Panc1 (cell line): ENCODE data around the gene KAZN. TPM values are rescaled to one million over a fixed set of nuclear protein-coding genes. Genes with fewer than 3 reads are reported as not detected.
A peak's percentile ranks its signal among the peaks of the same experiment; 100 is the strongest.

Experiments
- ATAC-seq: fragments of 200-7000 bp; cut with Tn5 transposase; 2 replicates; pipeline ENCODE4 v1.9.1; 2020; ENCODE audit warnings: mild to moderate bottlenecking, moderate library complexity
- BruUV-seq: library from RNA; stranded (reverse); fragments of 400-500 nt; replicated peaks from 2 replicates; lab custom pipeline; 2021; lab: Mats Ljungman, UMichigan
- CTCF ChIA-PET: fragments of 300-600 bp; sonication (Branson Sonifier 250); formaldehyde crosslinking; loops from one replicate; lab custom pipeline; 2022; ENCODE audit warnings: antibody characterized with exemption; lab: Charles Lee
- POLR2A ChIA-PET: fragments of 300-600 bp; sonication (Branson Sonifier 250); formaldehyde crosslinking; loops from one replicate; lab custom pipeline; 2022; ENCODE audit warnings: antibody characterized with exemption; lab: Charles Lee
- DNase-seq: peaks from one replicate; pipeline ENCODE4 v3.0.0-alpha.2; 2010; ENCODE audit warnings: low read depth, low spot score
- H3K27ac ChIP-seq: 2 replicates; pipeline ENCODE4 v1.5.1; 2011; ENCODE audit warnings: mild to moderate bottlenecking, low read length, inconsistent platforms
- H3K27me3 ChIP-seq: fragments of 200-500 bp; sonication (Bioruptor generic); 2 replicates; pipeline ENCODE4 v1.6.0; 2014; ENCODE audit warnings: low read length, inconsistent platforms; ENCODE audit not compliant: control insufficient read depth, insufficient read depth
- H3K36me3 ChIP-seq: fragments of 200-500 bp; sonication (Bioruptor generic); 2 replicates; pipeline ENCODE4 v1.5.1; 2014; ENCODE audit warnings: inconsistent platforms, mild to moderate bottlenecking, low read length, moderate library complexity; ENCODE audit not compliant: control insufficient read depth, insufficient read depth
- H3K4me1 ChIP-seq: 2 replicates; pipeline ENCODE4 v1.5.1; 2011; ENCODE audit warnings: inconsistent platforms, mild to moderate bottlenecking, low read length, moderate library complexity; ENCODE audit not compliant: control insufficient read depth, insufficient read depth
- H3K4me3 ChIP-seq, 2 experiments: 2 replicates each; pipeline ENCODE4 v1.5.1; 2011 to 2012; ENCODE audit warnings: low read depth in 2 of 2, low read length in 2 of 2, mild to moderate bottlenecking in 2 of 2, inconsistent platforms in 1 of 2, moderate library complexity in 1 of 2
- H3K9me3 ChIP-seq: fragments of 200-500 bp; sonication (Bioruptor generic); 2 replicates; pipeline ENCODE4 v1.5.1; 2014; ENCODE audit warnings: low read depth, mild to moderate bottlenecking, inconsistent platforms, low read length, moderate library complexity; ENCODE audit not compliant: control insufficient read depth, insufficient read depth
- CTCF ChIP-seq: fragments of 450-650 bp; IDR thresholded peaks from 2 replicates; pipeline ENCODE4 v1.5.1; 2017; ENCODE audit warnings: mild to moderate bottlenecking
- POLR2AphosphoS5 ChIP-seq: IDR thresholded peaks from 2 replicates; pipeline ENCODE4 v1.6.1; 2012; ENCODE audit warnings: mild to moderate bottlenecking, low read depth, low read length, moderate library complexity
- REST ChIP-seq, 2 experiments: IDR thresholded peaks; 2 replicates each; pipeline ENCODE4 v1.6.1; 2011 to 2012; ENCODE audit warnings: low read depth in 2 of 2, control low read depth in 1 of 2, low read length in 1 of 2, mild to moderate bottlenecking in 1 of 2, moderate library complexity in 1 of 2; ENCODE audit not compliant: insufficient read depth in 1 of 2
- SIN3A ChIP-seq: IDR thresholded peaks from 2 replicates; pipeline ENCODE4 v1.6.1; 2012; ENCODE audit warnings: low read depth, mild to moderate bottlenecking, low read length, moderate library complexity, borderline replicate concordance; ENCODE audit not compliant: insufficient read depth
- TCF7L2 ChIP-seq: IDR thresholded peaks from 2 replicates; pipeline ENCODE4 v1.6.1; 2011; ENCODE audit warnings: mild to moderate bottlenecking, low read depth, low read length, inconsistent platforms
- in situ Hi-C: cut with HindIII; loops from 2 replicates; pipeline ENCODE4 v1.10.0; 2016; ENCODE audit warnings: low sequenced_read_pairs, low pct_unique_long_range_greater_than_20kb
- intact Hi-C: fragments of 100-400 bp; cut with micrococcal nuclease; formaldehyde crosslinking; loops from one replicate; pipeline ENCODE4 v1.10.0; 2022; ENCODE audit not compliant: unreplicated experiment
- total RNA-seq: library from RNA; stranded (reverse); gene quantifications from one replicate; pipeline ENCODE4 v1.2.1, GENCODE V29; 2021; ENCODE audit not compliant: unreplicated experiment

The KAZN gene
- total RNA-seq, 1 experiment from 2014 or later: 6.6 TPM

GRCh38 chr1:14626869-14627607 is 28.6 kb downstream of the KAZN start:
- POLR2A ChIA-PET: no interaction called here
- Histone ChIP-seq H3K27ac (no peak overlapping the region), H3K36me3 (no peaks in the 10 kb centered on the region), H3K9me3 (no peaks in the 10 kb centered on the region), H3K27me3 (no peaks in the 10 kb centered on the region), H3K4me1 (no peaks in the 10 kb centered on the region), H3K4me3 (no peak overlapping the region)
- peak; percentile 71 for ATAC-seq
- in situ Hi-C loops: no loop called here
- intact Hi-C loops: no loop called here
- no peak for DNase-seq
- TF ChIP-seq CTCF (no peak), SIN3A (no peak), REST (IDR thresholded peaks at IDR 0.05; ENCODE audit: insufficient read depth in 1 of 2, low read depth in 2 of 2, low read length in 1 of 2) (no peak), POLR2AphosphoS5 (no peak), TCF7L2 (peak; percentile 75)
- CTCF ChIA-PET: no interaction called here
- no TSS peak for BruUV-seq

GRCh38 chr1:14627608-14628489 is 29.4 kb downstream of the KAZN start:
- ChIA-PET CTCF (no interaction called here), POLR2A (no interaction called here)
- Histone ChIP-seq H3K27me3 (0 out of 2 replicates have a peak, but pooled peaks cover 3% of the 10 kb centered on the region), H3K4me3 (no peak overlapping the region), H3K27ac (no peak overlapping the region), H3K36me3 (no peaks in the 10 kb centered on the region), H3K4me1 (no peaks in the 10 kb centered on the region), H3K9me3 (no peaks in the 10 kb centered on the region)
- ATAC-seq (no peak), DNase-seq (no peak)
- in situ Hi-C loops (no loop called here), intact Hi-C loops (no loop called here)
- TF ChIP-seq TCF7L2 (no peak; the same call in 1 of the 2 replicates), REST (IDR thresholded peaks at IDR 0.05; ENCODE audit: insufficient read depth in 1 of 2, low read depth in 2 of 2, low read length in 1 of 2) (no peak)
- no TSS peak for BruUV-seq
